HL-60/S4 treated with phorbol 12-myristate 13-acetate at 8.2 ng/mL for 4 days and 3 days (cell line): ENCODE results near the gene TRMT1.

ENCODE experiments used
- in situ Hi-C: fragments of 300-500 bp; cut with MboI; formaldehyde crosslinking; loops from 2 replicates; pipeline ENCODE4 v1.15.0; 2022; ENCODE audit warnings: low sequenced_read_pairs

TRMT1 gene

GRCh38 chr19:13127811-13128575 is 11.5 kb upstream of the TRMT1 start:
- in situ Hi-C loops = no loop called here

GRCh38 chr19:13127051-13127450 is 10.5 kb upstream of the TRMT1 start:
- in situ Hi-C loops = no loop called here

GRCh38 chr19:13122980-13123957 is 6.7 kb upstream of the TRMT1 start:
- in situ Hi-C loops = no loop called here

GRCh38 chr19:13122275-13122878 is 5.8 kb upstream of the TRMT1 start:
- in situ Hi-C loops = no loop called here

- in situ Hi-C loops = no loop called here
Observed at GRCh38 chr19:13121551-13122274, 5.2 kb upstream of the TRMT1 start.

GRCh38 chr19:13120817-13121216 is 4.3 kb upstream of the TRMT1 start:
- in situ Hi-C loops = no loop called here

- in situ Hi-C loops = no loop called here
Observed at GRCh38 chr19:13120031-13120430, 3.5 kb upstream of the TRMT1 start.

- in situ Hi-C loops = no loop called here
Observed at GRCh38 chr19:13119627-13120026, 3.1 kb upstream of the TRMT1 start.

GRCh38 chr19:13118424-13119193 is 2.1 kb upstream of the TRMT1 start:
- in situ Hi-C loops = no loop called here

GRCh38 chr19:13117772-13118423 is 1.4 kb upstream of the TRMT1 start, which contains the start of gene NACC1:
TSS of gene NACC1 (plus strand) at chr19:13118264. CDS start at chr19:13135208, 16,944 bp downstream.
- in situ Hi-C loops = no loop called here

- in situ Hi-C loops = no loop called here
Observed at GRCh38 chr19:13117176-13117771, 734 bp upstream of the TRMT1 start.

GRCh38 chr19:13115936-13116281 is 631 bp downstream of the TRMT1 start:
- in situ Hi-C loops = no loop called here

- in situ Hi-C loops = no loop called here
Observed at GRCh38 chr19:13112555-13112954, 4.0 kb downstream of the TRMT1 start.

GRCh38 chr19:13110099-13110610 is 6.4 kb downstream of the TRMT1 start:
- in situ Hi-C loops = no loop called here

GRCh38 chr19:13109361-13110098 is 7.0 kb downstream of the TRMT1 start:
- in situ Hi-C loops = no loop called here

GRCh38 chr19:13104848-13105711 is 11.5 kb downstream of the TRMT1 start:
- in situ Hi-C loops = no loop called here

GRCh38 chr19:13104360-13104847 is 12.1 kb downstream of the TRMT1 start:
- in situ Hi-C loops = no loop called here
